Measurements from ENCODE around the gene SMIM20. TPM values are rescaled to one million over a fixed set of nuclear protein-coding genes. Genes with fewer than 3 reads are reported as not detected.

Gene SMIM20
- total and polyA plus RNA-seq, 3 donors from 2014 or later, result 31.3 to 46.1 (median 38.3) TPM

DNA sequence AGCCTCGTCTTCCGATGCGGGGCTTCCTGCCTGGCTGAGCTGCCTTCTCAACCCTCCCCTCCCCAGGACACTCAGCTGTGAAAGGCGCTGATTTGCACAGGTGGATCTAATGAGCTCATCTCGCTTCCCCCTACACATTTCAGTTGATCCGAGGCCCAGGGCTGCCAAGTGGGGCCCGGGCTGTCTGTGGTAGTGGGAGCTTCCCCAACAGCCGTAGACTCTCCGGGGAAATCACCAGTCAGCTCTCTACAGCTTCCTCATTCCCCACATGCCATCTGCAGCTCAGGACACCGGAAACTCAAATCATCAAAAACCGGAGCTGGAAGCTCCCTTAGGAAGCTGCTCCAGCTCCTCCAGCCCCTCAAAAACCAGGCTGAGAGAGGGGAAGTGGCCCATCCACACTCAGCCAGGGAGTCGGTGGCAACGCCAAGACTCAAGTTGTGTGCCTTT is 56.2 kb downstream of the SMIM20 start:
- DNase-seq, result no peak
- Histone ChIP-seq H3K27ac (no peak overlapping the region), H3K27me3 (no peaks in the 10 kb centered on the region), H3K4me1 (no peaks in the 10 kb centered on the region), H3K9me3 (no peaks in the 10 kb centered on the region), H3K4me3 (no peak overlapping the region), H3K36me3 (ENCODE audit: low read depth, missing control alignments) (no peaks in the 10 kb centered on the region)
- WGBS, 2 donors, result 7 to 25% methylated on average over 11 to 13 of the region's 13 CpGs
- TF ChIP-seq, protein P1, sequence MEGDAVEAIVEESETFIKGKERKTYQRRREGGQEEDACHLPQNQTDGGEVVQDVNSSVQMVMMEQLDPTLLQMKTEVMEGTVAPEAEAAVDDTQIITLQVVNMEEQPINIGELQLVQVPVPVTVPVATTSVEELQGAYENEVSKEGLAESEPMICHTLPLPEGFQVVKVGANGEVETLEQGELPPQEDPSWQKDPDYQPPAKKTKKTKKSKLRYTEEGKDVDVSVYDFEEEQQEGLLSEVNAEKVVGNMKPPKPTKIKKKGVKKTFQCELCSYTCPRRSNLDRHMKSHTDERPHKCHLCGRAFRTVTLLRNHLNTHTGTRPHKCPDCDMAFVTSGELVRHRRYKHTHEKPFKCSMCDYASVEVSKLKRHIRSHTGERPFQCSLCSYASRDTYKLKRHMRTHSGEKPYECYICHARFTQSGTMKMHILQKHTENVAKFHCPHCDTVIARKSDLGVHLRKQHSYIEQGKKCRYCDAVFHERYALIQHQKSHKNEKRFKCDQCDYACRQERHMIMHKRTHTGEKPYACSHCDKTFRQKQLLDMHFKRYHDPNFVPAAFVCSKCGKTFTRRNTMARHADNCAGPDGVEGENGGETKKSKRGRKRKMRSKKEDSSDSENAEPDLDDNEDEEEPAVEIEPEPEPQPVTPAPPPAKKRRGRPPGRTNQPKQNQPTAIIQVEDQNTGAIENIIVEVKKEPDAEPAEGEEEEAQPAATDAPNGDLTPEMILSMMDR (IDR thresholded peaks at IDR 0.05), result no peak
- no peak for TF ChIP-seq POLR2A (IDR thresholded peaks at IDR 0.05)
- intact Hi-C loops (cut with DNase I; ENCODE audit: low total_unique reads), result no loop called here

DNA sequence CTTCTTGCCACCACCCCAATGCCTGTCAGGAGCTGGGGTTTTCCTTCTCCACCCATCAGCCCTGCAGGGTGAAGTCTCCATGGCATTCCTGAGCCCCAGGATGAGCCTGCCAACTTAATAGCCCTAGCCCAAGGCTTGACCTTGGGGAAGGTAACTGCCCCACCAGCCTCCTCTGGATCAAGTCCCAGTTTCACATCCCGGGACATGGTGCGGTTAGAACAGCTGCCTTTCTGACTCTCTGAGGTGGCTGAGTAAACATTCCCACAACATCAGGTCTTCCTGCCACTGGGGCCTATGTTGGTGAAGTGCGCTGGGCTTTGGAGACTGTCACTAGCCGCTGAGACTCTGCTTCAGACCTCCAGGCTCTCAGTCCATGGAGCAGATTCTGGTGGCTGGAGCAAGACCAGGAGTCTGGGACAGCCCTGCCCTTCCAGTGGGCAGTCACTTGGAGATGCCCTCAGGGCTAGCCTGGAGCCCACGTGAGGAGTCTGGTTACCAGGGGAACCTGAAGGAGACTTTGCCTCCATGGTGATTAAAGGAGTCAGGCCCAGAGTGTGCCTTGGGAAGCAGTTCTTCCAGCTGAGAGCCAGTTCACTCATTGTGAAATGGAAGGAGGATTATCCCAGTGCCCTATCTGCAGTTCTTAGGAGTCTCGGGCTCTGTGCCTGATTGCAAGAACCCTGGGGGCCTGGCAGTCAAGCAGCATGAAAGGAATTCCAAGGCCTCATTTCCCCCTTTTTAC is 56.8 kb downstream of the SMIM20 start:
- intact Hi-C loops (cut with DNase I; ENCODE audit: low total_unique reads), result no loop called here
- Histone ChIP-seq H3K36me3 (ENCODE audit: low read depth, missing control alignments) (no peaks in the 10 kb centered on the region), H3K4me3 (no peak overlapping the region), H3K27me3 (no peaks in the 10 kb centered on the region), H3K27ac (no peak overlapping the region), H3K9me3 (no peaks in the 10 kb centered on the region), H3K4me1 (no peaks in the 10 kb centered on the region)
- TF ChIP-seq, protein P1 (IDR thresholded peaks at IDR 0.05), result no peak
- no peak for TF ChIP-seq POLR2A (IDR thresholded peaks at IDR 0.05)
- no peak for DNase-seq
- WGBS, 2 donors, result 69 to 93% methylated on average over 4 to 6 of the region's 6 CpGs

DNA sequence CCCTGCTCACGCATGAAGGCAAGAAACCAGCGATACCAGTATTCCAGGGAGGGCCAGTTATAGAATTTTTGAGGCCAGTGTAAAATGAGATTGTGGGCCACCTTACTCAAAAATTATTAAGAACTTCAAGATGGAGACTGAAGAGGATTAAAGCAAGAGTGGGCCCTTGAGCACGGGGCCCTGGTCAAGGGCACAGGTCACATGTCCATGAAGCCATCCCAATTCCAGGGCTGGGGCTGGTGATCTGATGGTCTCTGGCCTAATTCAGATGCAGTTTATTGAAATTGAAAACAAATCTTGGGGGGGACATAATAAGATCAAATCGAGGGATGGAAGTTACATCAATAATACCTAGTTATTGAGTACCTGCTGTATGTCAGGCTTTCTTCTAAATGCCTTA is 58.3 kb downstream of the SMIM20 start:
- Histone ChIP-seq H3K36me3 (ENCODE audit: low read depth, missing control alignments) (no peaks in the 10 kb centered on the region), H3K27me3 (no peaks in the 10 kb centered on the region), H3K27ac (no peak overlapping the region), H3K4me3 (no peak overlapping the region), H3K4me1 (no peaks in the 10 kb centered on the region), H3K9me3 (no peaks in the 10 kb centered on the region)
- DNase-seq, result no peak
- no peak for TF ChIP-seq POLR2A (IDR thresholded peaks at IDR 0.05)
- TF ChIP-seq, protein P1 (IDR thresholded peaks at IDR 0.05), result no peak
- 70 to 93% methylated on average over 4 of the region's 4 CpGs for WGBS, 2 donors
- intact Hi-C loops (cut with DNase I; ENCODE audit: low total_unique reads), result no loop called here

DNA sequence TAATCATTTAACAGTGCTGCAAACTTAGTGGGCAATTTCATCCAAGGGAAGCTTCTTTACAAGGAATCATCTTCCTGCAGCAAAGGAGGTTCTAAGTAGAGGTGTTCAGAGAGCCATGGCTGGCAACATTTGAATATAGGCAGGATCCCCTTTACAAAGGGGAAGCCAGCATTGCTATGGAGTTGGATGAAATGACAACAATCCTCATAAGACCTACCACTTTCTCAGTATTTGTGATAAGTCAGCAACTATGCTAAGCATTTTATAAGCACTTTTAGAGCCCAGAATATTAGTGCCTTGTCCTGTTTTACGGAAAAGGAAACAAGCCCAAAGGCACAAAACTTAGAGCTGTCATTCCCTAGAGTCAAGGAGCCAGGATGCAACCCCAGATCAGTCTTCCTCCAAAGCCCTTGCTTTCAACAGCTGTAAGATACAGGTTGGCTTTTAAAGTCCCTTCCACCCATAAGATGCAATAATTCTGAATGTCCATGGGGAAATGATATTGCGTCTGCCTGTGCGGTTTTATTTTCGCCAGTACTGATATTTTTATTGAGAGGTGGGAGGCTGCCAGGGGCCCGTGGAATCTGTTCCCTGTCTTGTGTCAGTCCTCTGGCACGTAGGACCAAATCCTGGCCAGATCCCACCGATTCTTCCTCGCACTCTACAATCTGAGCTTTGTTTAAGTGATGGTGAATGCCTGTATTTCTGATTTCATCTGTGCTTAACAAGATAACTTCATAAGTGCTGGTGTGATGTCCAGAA is 59.1 kb downstream of the SMIM20 start:
- TF ChIP-seq, protein P1 (IDR thresholded peaks at IDR 0.05), result no peak
- TF ChIP-seq POLR2A (IDR thresholded peaks at IDR 0.05), result no peak
- WGBS, 2 donors, result 75 to 78% methylated on average over 8 of the region's 8 CpGs
- no peak overlapping the region for H3K4me3 ChIP-seq
- DNase-seq, result no peak
- intact Hi-C loops (cut with DNase I; ENCODE audit: low total_unique reads), result no loop called here
- no peaks in the 10 kb centered on the region for H3K4me1 ChIP-seq
- no peaks in the 10 kb centered on the region for H3K36me3 ChIP-seq (ENCODE audit: low read depth, missing control alignments)
- no peak overlapping the region for H3K27ac ChIP-seq
- no peaks in the 10 kb centered on the region for H3K9me3 ChIP-seq
- no peaks in the 10 kb centered on the region for H3K27me3 ChIP-seq
